ENCODE measurements around the gene CFAP97. TPM values are rescaled to one million over a fixed set of nuclear protein-coding genes. Genes with fewer than 3 reads are reported as not detected.

Gene CFAP97
- total and polyA plus RNA-seq, 2 donors (not counting 1 experiment from before 2014, with no cell fraction given): 11.3 to 32.0 TPM

GRCh38 chr4:185137233-185137925, 66.4 kb downstream of the CFAP97 start:
- peaks cover 0 to 4% (median 0%) of the 10 kb centered on the region in 4 experiments for H3K27me3 ChIP-seq (replicated peaks in 1 of 4; ENCODE audit: control extremely low read depth in 1 of 4, control insufficient read depth in 3 of 4, insufficient read depth in 4 of 4, low read length in 3 of 4)
- WGBS (ENCODE audit: insufficient coverage): 95% methylated on average over 23 of the region's 24 CpGs
- no peak overlapping the region for H2AFZ ChIP-seq (ENCODE audit: insufficient read depth, low read depth, low read length, poor library complexity, severe bottlenecking)
- no peak for ATAC-seq (ENCODE audit: low read depth)
- Mint-ChIP-seq H3K27ac (no peak overlapping the region), H3K4me1 (peaks cover 2% of the 10 kb centered on the region), H3K4me3 (no peak overlapping the region), H3K27me3 (peaks cover 15% of the 10 kb centered on the region), H3K9me3 (ENCODE audit: insufficient read depth) (no peaks in the 10 kb centered on the region)
- no peaks in the 10 kb centered on the region for H3K36me3 ChIP-seq (replicated peaks in 1 of 2; ENCODE audit: control extremely low read depth in 1 of 2, control insufficient read depth in 1 of 2, extremely low read depth in 1 of 2, insufficient read depth in 2 of 2, low read length in 1 of 2)
- H3K79me2 ChIP-seq (ENCODE audit: control insufficient read depth, insufficient read depth, low read length): no peaks in the 10 kb centered on the region
- H3K4me1 ChIP-seq (ENCODE audit: control insufficient read depth in 2 of 2, insufficient read depth in 2 of 2, low read length in 2 of 2): peaks cover 1 to 2% of the 10 kb centered on the region in 2 donors
- H3K9me3 ChIP-seq (ENCODE audit: control extremely low read depth in 1 of 3, control insufficient read depth in 2 of 3, insufficient read depth in 1 of 3, low read length in 2 of 3): no peaks in the 10 kb centered on the region
- H3K4me2 ChIP-seq (replicated peaks; ENCODE audit: low read depth, low read length, poor library complexity, severe bottlenecking): no peak overlapping the region
- ChIA-PET CTCF (interaction anchor here (0.8 to 4.2 kb wide), 3 partner anchors 41 to 392 kb away, joined by 3 to 34 read pairs (median 3); no protein-coding TSS in a partner anchor), POLR2A (no interaction called here)
- H4K20me1 ChIP-seq (ENCODE audit: control insufficient read depth, insufficient read depth, low read length, poor library complexity, severe bottlenecking): no peaks in the 10 kb centered on the region
- H3K9ac ChIP-seq (ENCODE audit: low read length): no peak overlapping the region
- no peak for TF ChIP-seq EZH2 (IDR thresholded peaks at IDR 0.05; ENCODE audit: borderline replicate concordance, insufficient read depth, low read depth, low read length, poor library complexity, severe bottlenecking)
- no peak for TF ChIP-seq CTCF (IDR thresholded peaks at IDR 0.05)
- H3K27ac ChIP-seq (ENCODE audit: low read length in 2 of 2): no peak overlapping the region
- H3K4me3 ChIP-seq (ENCODE audit: control extremely low read depth in 1 of 5, extremely low read depth in 1 of 5, insufficient read depth in 1 of 5, low read depth in 2 of 5, low read length in 4 of 5): no peak overlapping the region
- no peak for DNase-seq
- intact Hi-C loops (cut with micrococcal nuclease): loop anchor here (10.0 kb wide), 1 partner anchor 1293 kb away; no protein-coding TSS in a partner anchor

GRCh38 chr4:185134307-185134869, 69.4 kb downstream of the CFAP97 start:
- ChIA-PET POLR2A (interaction anchor here (0.6 to 1.1 kb wide), 3 partner anchors 9 to 872 kb away, joined by 3 to 4 read pairs (median 3); partner anchors contain the start of gene SLC25A4), CTCF (interaction anchor here (0.5 to 4.2 kb wide), 26 partner anchors 9 to 1294 kb away, joined by 3 to 34 read pairs (median 6); partner anchors contain the start of genes CASP3, PRIMPOL and SLC25A4)
- Histone ChIP-seq H3K27ac (ENCODE audit: low read length in 2 of 2) (no peak overlapping the region), H3K9me3 (ENCODE audit: control extremely low read depth in 1 of 3, control insufficient read depth in 2 of 3, insufficient read depth in 1 of 3, low read length in 2 of 3) (no peaks in the 10 kb centered on the region), H3K4me1 (ENCODE audit: control insufficient read depth in 2 of 2, insufficient read depth in 2 of 2, low read length in 2 of 2) (no peaks in the 10 kb centered on the region), H3K4me3 (ENCODE audit: control extremely low read depth in 1 of 5, extremely low read depth in 1 of 5, insufficient read depth in 1 of 5, low read depth in 2 of 5, low read length in 4 of 5) (no peak overlapping the region), H4K20me1 (ENCODE audit: control insufficient read depth, insufficient read depth, low read length, poor library complexity, severe bottlenecking) (no peaks in the 10 kb centered on the region), H3K79me2 (ENCODE audit: control insufficient read depth, insufficient read depth, low read length) (no peaks in the 10 kb centered on the region), H3K36me3 (replicated peaks in 1 of 2; ENCODE audit: control extremely low read depth in 1 of 2, control insufficient read depth in 1 of 2, extremely low read depth in 1 of 2, insufficient read depth in 2 of 2, low read length in 1 of 2) (no peaks in the 10 kb centered on the region), H3K4me2 (replicated peaks; ENCODE audit: low read depth, low read length, poor library complexity, severe bottlenecking) (no peak overlapping the region), H2AFZ (ENCODE audit: insufficient read depth, low read depth, low read length, poor library complexity, severe bottlenecking) (no peak overlapping the region), H3K9ac (ENCODE audit: low read length) (no peak overlapping the region), H3K27me3 (replicated peaks in 1 of 4; ENCODE audit: control extremely low read depth in 1 of 4, control insufficient read depth in 3 of 4, insufficient read depth in 4 of 4, low read length in 3 of 4) (peaks cover 0 to 6% (median 3%) of the 10 kb centered on the region in 4 experiments)
- TF ChIP-seq CTCF (IDR thresholded peaks at IDR 0.05): peak; percentile 94
- TF ChIP-seq EZH2 (IDR thresholded peaks at IDR 0.05; ENCODE audit: borderline replicate concordance, insufficient read depth, low read depth, low read length, poor library complexity, severe bottlenecking): no peak
- no peak overlapping the region for H3K4me3 Mint-ChIP-seq
- H3K4me1 Mint-ChIP-seq: no peaks in the 10 kb centered on the region
- DNase-seq (peak; percentile 66), ATAC-seq (ENCODE audit: low read depth) (peak; percentile 69)
- no peaks in the 10 kb centered on the region for H3K9me3 Mint-ChIP-seq (ENCODE audit: insufficient read depth)
- no peak overlapping the region for H3K27ac Mint-ChIP-seq
- 40% methylated on average over 1 of the region's 3 CpGs for WGBS (ENCODE audit: insufficient coverage)
- intact Hi-C loops (cut with micrococcal nuclease): loop anchor here (1.0 to 10.0 kb wide), 4 partner anchors 95 to 1290 kb away; no protein-coding TSS in a partner anchor
- peaks cover 24% of the 10 kb centered on the region for H3K27me3 Mint-ChIP-seq
